AG08395 (cell line): Measurements from ENCODE around the gene KLHL28.

ENCODE experiments used
- DNase-seq: peaks from one replicate; pipeline ENCODE4 v3.0.0; 2012; ENCODE audit warnings: mixed read lengths, low spot score

KLHL28 gene, protein sequence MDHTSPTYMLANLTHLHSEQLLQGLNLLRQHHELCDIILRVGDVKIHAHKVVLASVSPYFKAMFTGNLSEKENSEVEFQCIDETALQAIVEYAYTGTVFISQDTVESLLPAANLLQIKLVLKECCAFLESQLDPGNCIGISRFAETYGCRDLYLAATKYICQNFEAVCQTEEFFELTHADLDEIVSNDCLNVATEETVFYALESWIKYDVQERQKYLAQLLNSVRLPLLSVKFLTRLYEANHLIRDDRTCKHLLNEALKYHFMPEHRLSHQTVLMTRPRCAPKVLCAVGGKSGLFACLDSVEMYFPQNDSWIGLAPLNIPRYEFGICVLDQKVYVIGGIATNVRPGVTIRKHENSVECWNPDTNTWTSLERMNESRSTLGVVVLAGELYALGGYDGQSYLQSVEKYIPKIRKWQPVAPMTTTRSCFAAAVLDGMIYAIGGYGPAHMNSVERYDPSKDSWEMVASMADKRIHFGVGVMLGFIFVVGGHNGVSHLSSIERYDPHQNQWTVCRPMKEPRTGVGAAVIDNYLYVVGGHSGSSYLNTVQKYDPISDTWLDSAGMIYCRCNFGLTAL

DNA sequence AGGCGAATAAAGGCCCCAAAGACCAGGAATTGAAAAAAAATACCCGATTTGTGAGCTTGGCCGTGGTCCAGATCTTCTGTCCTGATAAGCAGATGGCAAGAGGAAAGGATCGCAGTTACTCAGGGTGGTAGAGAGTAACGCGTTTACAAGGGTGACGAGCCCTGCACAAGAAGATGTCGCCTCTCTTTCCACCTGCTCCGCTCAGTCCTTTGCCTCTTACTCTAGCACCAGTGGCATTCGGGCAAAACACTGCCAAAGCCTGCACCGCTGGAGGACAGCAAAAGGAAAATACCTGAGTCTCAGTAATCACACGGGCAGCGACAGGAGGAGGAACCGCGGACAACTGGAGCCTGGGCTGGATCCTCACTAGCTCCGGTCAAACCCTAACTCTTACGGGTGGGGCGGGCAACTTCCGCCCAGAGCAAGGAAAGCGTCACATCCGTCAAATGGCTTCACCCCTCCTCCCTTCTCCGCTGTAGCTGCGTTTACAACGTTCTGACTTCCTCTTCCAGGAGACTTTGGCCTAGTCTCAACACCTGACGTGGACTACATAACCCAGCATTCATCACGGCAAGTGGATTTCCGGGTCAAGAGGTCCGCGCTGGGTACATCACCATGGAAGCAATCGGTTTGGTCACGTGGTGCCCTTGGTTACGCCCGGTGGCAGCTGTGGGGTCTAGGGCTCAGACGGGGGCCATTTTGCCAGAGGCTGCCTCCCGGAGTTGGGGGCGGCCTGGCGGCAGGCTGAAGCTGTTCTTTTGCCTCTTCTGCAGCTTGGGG, at the start of gene KLHL28, which contains the start of gene TOGARAM1:
Gene KLHL28, minus strand, starts transcription at position 394 of the 780 bp plus-strand sequence. CDS start 16,019 bp downstream, outside the sequence.
Gene TOGARAM1, plus strand, starts transcription at position 637 of the 780 bp plus-strand sequence. CDS start 232 bp downstream, outside the sequence.
- peak; percentile 98 for DNase-seq

DNA sequence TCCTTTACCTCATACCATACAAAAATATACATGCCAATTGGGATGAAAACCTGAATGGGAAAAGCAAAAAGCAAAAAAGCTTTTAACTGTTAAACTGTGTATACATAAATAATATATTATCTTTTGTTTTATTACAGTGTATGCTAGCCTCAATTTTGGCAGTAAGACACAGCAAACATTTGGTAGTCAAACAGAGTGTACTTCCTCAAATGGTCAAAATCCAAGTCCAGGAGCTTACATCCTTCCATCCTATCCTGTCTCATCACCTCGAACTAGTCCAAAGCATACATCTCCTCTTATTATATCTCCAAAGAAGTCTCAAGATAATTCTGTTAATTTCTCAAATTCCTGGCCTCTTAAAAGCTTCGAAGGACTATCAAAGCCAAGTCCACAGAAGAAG, 42.2 kb upstream of the KLHL28 start:
- no peak for DNase-seq

DNA sequence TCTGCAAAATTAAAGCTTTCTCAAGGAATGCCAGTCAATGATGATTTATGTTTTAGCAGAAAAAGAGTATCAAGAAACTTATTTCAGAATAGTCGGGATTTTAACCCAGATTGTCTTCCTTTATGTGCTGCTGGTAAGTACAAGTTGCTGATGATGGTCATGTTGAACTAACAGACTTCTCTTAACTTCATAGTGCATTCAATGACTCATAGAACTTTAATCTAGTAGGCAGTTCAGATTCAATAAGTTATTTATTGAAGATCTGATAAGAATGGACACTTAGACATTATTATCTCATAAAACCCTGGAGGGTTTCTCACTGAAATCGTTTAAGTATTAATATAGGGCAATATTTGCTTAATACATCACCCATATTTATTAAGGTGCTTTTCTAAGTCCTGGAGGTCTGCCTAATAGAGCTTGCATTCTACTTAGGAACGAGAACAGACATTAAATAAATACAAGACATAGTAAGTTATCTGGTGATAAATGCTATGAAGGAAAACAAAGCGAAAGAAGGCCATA, 34.1 kb upstream of the KLHL28 start:
- DNase-seq = no peak

DNA sequence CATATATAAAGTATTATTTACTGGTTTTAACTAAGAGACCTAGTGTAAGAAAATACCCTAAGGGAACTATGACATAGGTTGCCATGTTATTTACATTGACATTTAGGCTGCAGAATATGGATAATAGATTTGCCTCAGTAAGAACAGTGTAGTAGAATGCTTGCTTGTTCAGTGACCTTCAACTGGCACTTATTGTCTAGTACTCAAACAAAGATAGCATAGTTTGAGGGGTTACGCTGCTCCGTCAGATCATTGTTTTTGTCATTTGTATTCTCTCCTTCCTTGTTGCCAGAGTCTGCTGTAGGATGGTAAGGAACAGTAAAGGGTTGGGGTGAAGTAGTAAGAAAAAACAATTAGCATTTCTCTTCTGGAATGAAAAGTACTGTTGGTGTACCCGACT, 33.4 kb upstream of the KLHL28 start:
- DNase-seq = no peak

DNA sequence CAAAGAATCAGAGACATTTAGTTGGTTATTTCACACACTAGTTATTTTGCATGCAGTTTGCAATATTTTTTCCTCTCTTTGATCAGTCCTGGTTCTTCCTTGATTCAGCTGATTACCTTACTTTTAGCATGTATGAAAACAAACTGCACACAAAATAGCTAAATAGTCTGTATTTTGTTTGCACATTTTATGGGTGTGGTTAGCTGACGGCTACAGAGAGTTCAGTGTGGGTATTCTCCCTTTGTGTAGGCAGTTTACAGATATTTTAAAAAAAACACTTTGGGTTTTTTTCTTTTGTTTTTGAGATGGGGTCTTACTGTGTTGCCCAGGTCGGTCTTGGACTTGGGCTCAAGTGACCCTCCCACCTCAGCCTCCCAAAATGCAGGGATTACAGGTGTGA, 28.8 kb upstream of the KLHL28 start:
- no peak for DNase-seq

DNA sequence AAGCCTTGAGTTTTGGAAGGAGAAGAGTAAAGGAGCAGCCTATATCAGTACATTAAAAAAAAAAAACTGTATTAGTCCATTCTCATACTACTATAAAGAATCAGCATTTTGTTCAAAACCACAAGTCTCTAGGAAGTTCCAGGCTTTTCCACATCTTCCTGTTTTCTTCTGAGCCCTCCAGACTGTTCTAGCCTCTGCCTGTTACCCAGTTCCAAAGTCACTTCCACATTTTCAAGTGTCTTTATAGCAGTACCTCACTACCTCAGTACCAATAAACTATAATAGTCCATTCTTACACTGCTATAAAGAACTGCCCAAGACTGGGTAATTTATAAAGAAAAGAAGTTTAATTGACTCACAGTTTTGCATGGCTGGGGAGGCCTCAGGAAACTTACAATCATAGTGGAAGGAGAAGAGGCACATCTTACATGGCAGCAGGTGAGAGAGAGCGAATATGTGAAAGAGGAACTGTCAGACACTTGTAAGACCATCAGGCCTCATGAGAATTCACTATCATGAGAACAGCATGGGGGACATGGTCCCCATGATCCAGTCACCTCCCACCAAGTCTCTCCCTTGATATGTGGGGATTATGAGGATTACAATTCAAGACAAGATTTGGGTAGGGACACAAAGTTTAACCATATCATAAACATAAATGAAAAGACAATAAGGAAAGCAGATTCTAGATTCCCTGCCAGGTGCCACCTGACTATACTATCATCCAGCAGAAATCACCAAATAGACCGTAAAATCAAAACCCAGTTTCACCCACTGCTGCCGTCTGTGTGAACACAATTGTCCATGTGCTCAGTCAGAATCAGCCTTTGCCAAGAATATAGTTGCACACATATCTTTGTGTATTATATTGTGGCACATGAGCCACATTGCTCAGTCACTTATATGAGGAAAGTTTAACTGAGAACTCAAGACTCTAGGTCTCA, 28.0 kb upstream of the KLHL28 start:
- DNase-seq = no peak

DNA sequence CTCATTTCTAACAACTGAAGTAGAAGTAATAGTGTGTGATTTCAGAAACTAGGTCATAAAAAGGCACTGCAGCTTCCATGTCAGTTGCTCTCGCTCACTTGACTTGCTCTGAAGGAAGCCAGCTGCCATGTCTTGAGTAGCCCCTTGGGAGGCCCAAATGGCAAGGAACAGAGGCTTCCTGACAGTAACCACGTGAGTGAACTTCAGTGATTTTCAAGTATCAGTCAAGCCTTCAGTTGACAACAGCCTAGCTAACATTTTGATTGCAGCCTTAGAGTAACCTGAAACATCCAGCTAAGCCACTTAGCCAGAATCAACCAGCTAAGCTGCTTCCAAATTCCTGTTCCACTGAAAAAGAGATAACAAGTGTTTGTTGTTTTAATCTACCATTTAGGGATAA, 26.9 kb upstream of the KLHL28 start:
- no peak for DNase-seq

DNA sequence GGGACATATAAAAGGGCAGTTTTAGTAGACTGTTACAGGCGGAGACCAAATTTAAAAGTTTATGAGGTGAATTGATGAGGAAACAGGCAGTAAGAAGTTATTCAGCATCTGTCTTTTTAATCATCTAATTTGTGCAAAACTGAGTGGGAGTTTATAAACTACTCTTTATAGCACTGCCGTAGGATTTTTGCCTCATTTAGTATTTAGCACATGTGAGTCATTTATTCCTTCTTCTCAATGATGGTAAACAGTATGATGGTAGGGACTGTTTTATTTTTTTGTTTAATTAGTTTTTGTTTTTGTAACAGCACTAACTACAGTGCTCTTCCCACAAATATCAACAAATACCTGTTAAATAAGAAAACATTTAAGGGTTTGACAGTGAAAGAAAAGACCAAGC, 20.8 kb upstream of the KLHL28 start:
- DNase-seq = no peak

DNA sequence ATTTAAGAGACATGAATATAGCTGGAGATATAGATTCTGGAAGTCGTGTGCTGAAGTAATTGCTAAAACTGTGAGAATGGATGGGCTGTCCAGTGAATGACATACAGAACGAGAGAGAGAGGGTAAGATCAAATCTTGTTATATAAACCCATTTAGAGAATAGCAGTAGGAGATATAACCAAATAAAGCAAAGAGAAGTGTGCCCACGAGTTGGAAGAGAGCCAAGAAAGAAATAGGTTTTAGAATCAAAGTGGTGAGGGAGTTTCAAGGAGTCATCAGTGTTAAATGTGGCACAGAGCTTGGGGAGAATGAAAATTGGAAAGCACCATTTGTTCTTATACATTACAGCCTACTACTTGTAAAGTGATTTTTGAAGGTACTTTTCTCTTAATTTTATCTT, 19.5 kb upstream of the KLHL28 start:
- DNase-seq = no peak

DNA sequence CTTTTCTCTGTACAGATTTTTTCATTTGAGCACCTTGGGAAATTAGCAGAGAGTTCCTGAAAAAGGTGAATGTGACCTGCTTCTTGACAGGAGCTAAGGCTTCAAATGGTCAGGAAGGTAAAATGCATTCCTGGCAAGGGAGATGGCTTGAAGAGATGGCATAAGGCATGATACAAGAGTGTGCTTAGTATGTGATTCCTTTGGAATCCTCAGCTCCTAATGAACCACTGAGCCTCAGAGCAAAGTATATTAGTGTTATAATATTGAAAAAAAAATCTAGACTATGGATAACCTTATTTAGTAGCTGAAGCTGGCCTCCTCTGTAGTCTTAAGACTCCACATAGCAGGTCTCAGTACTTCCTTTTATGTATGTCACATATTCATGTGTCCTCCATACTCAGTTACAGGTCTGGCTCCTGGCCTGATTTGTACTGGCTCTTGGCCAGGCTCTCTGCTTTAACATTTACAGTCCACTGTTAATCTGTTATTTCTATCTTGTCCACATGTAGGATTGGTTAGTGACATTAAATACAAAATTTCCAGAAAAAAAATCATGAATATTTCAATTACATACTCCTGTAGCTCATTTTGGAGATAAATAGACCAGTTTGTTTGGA, 18.1 kb upstream of the KLHL28 start:
- no peak for DNase-seq

DNA sequence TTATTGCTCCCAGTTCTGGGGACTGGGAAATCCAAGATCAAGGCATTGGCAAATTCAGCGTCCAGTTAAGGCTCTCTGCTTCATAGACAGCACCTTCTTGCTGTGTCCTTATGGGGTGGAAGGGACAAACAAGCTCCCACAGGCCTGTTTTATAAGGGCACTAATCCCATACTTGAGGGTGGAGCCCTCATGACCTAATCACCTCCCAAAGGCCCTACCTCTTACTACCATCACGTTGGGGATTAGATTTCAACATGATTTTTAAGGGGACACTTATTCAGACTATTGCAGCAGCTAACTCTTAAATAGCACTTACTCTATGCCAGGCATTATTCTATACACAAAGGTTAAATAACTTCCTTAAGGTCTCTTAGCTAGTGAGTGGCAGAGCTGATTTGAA, 17.5 kb upstream of the KLHL28 start:
- DNase-seq = no peak

DNA sequence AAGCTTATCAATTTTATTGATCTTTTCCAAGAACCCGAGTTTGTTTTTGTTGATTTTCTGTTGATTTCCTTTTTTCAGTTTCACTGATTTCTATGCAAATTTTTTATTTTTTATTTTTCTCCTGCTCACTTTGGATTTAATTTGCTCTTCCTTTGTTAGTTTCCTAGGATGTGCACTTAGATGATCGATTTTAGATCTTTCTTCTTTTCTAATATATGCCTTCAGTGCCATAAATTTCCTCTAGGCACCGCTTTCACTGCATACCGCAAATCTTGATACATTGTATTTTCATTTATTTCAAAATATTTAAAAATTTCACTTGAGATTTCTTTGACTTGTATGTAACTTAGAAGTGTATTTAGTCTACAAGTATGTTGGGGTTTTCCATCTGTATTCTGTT, 9.7 kb upstream of the KLHL28 start:
- DNase-seq = no peak

DNA sequence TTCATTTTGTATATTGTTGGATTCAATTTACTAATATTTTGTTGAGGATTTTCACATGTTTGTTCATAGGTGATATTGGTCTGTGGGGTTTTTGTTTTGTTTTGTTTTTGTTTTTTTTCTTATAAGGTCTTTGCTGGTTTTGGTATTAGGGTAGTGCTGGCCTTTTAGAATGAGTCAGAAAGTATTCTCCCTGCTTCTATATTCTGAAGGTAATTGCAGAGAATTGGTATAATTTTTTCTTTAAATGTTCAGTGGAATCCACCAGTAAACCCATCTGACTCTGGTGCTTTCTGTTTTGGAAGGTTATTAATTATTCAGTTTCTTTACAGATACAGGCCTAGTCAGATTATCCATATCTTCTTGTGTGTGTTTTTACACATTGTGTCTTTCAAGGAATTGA, 9.2 kb upstream of the KLHL28 start:
- no peak for DNase-seq

DNA sequence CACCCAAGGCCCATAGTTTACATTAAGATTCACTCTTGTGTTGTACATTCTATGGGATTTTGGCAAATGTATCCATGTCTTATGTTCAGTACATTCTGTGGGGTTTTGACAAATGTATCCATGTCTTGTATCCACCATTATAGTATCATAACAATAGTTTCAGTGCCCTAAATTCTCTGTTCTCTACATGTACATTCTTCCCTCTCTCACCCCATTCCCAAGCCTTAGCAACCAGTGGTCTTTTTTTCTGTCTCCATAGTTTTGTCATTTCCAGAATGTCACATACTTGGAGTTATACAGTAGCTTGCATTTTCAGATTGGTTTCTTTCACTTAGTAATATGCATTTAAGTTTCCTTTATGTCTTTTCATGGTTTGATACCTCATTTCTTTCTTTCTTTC, 7.0 kb upstream of the KLHL28 start:
- DNase-seq = no peak

DNA sequence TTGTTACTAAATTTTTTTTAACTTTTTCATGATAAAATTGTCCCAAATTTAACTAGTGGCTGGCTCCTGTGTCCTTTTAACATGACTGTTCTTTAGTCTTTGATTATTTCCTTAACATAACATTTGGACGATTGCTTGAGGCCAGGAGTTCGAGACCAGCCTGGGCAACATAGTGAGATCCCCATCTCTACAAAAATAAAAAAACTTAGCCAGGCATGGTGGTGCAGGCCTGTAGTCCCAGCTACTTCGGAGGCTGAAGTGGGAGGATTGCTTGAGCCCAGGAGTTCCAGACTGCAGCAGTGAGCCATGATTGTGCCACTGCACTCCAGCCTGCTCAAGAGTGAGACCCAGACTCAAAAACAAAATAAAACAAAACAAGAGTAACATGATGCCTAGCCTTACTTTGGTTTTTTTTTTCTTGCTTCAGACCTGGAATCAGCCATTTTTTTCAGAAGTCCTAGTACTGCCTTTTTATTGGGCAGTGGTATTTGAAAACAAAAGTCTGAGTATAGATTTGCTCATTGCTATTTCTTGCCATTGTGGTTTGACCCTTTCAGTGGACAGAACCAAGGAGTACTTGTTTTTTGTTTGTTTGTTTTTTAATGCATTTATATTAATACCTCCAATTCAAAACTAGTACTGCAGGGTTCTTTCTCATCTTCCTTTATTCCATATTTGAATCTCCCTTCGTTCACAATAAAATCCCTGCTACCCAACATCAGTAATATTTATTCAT, 5.0 kb upstream of the KLHL28 start:
- DNase-seq = no peak

DNA sequence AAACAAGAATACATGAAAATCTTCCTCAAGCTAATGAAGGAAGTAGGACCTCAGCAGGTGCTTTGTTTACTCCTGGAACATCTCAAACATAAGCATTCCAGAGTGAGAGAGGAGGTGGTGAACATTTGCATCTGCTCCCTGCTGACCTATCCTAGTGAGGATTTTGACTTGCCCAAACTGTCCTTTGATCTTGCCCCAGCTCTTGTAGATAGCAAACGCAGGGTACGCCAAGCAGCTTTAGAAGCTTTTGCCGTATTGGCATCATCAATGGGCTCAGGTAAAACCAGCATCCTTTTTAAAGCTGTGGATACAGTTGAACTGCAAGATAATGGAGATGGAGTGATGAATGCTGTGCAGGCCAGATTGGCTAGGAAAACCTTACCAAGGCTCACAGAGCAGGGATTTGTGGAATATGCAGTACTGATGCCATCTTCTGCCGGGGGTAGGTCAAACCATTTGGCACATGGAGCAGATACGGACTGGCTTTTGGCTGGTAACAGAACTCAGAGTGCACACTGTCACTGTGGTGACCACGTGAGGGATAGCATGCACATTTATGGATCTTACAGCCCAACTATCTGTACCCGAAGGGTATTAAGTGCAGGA, 2.1 kb upstream of the KLHL28 start:
- DNase-seq = peak; percentile 17

DNA sequence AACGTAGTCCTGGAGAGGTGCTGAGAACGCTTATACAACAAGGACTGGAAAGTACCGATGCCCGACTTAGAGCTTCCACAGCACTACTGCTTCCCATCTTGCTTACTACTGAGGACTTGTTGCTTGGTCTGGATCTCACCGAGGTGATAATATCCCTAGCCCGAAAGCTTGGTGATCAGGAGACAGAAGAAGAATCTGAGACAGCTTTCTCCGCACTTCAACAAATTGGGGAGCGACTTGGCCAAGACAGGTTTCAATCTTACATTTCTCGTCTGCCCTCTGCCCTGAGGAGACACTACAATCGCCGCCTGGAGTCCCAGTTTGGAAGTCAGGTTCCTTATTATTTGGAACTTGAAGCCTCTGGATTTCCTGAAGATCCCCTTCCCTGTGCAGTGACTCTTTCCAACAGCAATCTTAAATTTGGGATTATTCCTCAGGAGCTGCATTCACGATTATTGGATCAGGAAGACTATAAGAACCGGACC, 1.3 kb upstream of the KLHL28 start:
- DNase-seq = no peak

DNA sequence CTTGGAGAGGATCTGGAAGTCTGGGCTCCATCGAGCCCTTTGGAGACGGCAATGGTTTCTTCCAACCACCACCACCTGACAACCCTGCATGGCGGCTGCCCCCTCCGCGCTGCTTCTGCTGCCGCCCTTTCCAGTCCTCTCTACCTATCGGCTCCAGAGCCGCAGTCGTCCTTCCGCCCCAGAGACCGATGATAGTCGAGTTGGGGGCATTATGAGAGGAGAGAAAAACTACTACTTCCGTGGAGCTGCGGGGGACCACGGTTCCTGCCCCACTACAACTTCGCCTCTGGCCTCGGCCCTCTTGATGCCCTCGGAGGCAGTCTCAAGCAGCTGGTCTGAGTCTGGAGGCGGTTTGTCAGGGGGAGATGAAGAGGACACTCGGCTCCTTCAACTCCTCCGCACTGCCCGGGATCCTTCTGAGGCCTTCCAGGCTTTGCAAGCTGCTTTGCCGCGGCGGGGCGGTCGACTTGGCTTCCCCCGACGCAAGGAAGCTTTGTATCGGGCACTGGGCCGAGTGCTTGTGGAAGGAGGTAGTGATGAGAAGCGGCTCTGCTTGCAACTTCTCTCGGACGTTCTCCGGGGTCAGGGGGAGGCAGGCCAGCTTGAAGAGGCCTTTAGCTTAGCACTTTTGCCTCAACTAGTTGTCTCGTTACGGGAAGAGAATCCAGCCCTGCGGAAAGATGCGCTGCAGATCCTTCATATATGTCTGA, 742 bp upstream of the KLHL28 start:
- DNase-seq = peak; percentile 18

DNA sequence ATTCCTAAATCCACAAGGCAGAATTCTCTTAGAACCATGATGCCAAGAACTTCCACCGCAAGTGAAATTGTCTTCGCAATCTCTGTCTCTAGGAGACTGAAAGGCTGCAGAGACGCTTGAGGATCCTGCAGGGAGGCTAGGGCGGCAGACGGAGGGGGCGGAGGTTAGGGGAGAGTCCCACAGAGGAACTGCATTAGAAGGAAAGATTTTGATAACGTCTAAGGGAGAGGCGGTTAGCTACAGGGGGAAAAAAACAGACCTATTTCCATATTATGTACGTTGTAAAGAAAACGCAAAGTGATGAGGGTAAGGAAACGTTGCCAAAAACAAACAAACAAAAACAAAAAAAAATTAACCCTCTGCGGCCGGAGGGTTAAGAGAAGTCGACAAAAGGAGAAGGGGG, 595 bp downstream of the KLHL28 start:
- peak; percentile 66 for DNase-seq
